ENCODE data around the gene FOXO3.

The FOXO3 gene

DNA sequence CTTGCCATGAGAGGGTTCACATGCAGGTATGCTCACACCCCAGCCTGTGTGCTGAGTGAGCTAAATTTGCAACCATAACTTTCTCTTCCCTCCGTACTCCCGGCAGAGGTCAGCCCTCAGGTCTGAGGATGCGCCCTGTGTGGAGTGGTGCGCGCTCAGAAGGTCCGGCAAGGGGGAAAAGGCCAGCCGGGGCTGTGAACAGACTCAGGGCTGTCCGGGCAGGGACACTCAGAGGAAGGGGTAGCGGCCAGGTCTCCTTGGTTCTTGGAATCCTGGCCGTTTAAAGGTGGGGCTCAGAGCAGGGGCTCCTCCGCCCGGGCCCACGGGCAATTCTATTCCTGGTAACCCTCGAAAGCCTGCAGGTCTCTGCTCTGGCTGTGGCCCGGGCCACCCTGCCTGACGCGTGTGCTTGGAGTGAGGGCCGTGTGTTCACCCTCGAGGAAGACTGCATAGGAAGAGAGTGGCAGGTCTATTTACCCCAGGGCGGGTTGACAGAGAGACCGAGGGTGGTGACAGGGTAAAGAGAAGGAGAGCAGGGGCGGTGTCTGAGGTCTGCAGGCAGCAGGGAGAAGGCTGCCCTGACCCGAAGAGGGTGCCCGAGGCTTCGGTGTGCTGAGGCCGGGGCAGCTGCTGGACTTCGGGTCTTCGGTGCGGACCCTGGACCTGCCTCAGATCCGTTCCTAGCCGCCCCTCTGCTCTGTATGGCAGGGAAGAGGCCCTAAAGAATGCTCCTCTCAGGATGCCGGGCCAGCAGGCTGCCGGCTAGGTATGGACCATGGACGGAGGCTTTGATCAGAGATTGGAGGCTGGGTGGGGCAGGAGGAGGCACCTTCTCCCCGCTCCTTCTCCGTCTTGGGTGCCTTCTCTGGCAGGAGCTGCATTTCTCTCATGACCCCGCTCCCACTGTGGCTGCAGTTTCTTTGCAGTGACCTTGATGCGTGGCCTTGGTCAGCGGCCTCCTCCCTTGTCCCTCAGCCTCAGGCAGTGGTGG is 156.4 kb downstream of the FOXO3 start:
- DNase-seq: no peak

DNA sequence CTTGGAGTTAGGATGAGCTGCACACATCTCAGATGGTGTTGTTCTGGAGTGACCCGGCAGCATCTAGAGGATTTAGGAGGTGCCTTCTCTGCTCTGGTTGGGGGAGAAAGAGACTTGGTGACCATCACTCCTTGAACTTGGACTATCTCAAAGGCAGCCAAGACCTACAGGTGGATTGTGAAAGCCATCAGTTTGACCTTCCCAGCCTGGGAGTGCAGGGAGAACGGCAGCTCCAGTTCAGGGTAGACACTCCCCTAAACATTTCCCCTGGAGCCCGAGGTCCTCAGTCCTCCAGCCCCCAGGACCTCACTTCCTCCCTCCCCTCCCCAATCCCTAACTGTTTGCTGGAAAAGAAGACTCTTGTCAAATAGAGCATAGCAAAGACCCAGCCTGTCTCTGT is 158.8 kb downstream of the FOXO3 start:
- DNase-seq: no peak

DNA sequence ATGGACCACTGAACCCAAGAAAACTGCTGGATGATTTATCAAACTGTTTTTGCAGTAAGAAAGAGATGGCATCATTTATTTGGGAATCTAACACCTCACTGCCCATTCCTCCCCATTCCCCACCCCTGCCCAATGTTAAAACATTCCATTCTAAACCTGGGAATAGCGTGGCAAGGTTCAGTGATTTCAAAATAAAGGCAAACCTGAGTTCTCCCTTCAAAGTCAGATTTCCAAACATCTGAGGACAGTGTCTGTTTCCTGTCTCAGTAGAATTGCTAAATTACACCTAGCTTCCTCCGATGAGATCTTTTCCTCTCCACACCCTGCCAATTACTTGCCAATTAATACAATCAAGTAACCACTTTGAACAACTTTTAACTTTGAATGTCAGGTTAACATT is 160.1 kb downstream of the FOXO3 start:
- DNase-seq: no peak

DNA sequence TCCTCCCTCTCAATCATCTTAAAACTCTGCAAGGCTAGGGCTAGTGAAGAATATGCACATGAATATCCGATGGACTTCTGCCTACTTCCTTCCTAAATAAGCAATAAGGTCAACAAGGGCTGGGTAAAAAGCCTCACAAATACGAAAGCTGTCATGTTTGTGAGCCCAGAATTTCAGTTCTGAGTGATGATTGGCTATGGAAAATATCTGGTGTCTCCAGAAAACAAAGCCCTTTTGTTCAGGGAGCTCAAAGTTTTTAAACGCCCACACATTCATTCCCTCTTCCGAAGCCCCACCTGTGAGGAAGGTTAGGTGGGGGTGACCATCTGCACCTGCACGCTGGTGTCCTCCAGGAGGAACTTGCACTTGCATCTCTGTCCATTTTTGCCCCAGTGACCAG is 160.6 kb downstream of the FOXO3 start:
- no peak for DNase-seq

DNA sequence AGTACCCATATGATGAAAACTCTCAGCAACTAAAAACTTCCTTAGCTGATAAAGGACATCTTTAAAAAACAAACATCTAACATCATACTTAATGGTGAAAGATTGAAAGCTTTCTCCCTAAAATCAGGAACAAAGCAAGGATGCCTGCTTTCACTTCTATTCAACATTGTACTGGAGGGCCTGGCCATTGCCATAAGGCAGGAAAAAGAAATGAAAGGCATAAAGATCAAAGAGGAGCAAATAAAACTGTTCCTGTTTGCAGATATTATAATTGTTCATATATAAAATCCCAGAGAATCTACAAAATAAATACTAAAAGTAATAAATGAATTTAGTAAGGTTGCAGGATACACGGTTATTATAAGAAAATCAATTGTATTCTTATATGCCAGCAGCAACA is 162.9 kb downstream of the FOXO3 start:
- no peak for DNase-seq

DNA sequence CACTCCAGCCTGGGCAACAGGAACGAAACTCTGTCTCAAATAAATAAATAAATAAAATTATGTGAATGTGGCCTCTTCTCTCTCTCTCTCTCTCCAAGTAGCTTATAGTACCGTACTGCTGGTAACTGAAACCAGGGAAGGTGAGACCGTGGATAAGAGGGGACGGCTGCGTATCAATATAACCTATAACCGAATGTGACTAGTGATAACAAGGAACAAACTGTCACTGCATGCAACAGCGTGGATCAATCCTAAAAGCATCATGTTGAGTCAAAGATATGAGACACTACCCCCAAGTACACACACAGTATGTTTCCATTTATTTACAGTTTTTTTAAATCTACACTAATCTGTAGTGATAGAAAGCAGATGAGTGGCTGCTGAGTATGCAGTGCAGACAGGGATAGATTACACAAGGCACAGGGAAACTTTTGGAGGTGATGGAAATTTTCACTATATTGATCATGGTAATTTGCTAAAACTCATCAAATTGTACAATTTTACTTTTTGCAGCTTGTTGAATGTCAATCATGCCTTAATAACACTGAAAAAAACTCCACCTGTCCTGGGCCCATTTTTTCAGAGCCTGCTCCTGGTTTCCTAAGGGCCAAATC is 166.1 kb downstream of the FOXO3 start:
- no peak for DNase-seq

DNA sequence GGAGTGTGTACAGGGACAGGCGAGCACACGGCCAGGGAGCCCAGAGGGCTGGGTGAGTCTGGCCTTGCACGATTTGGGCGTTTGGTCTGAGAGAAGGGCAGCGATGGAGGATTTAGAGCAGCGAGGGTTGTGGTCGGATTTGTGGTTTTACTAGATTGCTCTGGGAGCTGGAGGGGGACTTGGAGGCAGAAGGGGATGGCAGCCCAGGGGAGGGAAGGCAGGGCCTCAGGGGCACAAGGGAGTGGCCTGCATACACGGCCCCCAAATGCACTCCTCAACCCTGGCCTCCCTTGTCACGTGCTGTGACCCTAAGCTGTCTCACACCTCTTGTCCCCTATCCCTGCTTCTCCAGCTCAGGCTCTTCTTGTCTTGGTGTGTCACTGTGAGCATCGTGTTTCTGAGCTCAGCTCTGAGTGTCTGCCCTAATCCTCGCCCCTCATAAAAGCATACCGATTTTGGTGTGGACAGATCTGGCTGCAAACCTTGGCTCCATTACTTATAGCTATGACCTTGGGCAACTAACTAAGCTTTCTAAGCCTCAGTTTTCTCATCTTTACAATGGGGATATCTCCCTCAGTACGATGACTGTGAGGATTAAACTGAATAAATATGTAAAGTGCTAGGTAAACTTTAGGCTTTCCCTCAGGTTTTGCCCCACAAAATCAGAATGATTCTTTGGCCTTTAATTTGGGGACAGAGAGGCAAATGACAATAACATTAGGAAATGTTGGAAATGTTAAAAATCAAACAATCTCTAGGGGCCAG is 167.4 kb downstream of the FOXO3 start:
- DNase-seq: no peak

DNA sequence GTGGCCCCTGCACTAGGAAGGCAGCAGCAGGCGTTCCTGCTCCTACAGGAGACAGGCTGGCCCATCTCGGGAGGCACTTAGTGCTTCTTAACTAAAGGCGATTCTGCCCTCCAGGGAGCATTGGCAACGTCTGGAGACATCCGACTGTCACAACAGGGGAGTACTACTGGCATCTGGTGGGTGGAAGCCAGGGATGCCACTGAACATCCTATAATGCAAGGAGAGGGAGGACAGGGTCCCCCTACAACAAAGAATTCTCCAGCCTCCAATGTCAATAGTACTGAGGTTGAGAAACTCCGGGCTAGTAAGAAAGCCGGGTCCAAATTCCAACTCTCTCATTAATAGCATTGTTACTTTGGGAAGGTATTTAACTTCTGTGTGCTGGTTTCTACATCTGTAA is 168.1 kb downstream of the FOXO3 start:
- DNase-seq: no peak

DNA sequence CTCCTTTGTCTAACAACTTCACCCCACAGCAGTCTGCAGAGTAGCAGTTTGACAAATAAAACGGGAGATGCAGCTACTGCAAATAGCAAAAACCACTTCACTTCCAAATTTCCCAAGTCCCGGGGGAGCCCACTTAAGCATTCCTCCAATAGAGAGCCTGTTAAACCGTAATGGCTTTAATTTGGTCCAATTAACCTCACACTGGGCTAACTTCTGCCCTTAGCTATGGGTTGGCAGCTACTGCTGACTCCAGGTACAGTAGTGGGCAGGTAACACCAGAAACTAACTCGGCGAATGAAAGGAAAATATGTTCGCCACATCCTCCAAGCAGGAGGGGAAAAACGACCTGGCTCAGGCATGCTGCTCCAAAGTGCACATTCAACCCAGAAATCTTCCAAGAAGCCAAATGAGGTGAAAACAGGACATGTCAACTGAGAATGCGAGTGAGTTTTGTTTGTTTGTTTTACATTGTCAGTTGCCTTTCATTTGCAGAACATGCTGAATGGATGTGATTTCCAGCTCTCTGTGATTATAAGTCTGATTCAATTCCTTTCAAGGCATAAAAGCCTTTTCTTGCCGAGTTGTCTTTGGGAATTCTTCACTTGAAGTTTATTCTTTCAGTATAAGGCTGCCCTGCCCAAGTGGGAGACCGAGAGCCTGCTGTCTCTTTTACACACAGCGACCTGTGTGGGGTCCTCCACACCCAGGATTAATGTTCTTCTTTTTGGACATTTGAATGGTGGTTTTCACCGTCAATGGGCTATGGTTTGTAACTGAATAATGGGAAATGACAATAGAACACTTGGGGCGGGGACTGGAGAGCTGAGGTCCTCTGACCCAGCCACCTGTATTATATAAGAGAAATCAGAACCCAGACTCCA is 170.2 kb downstream of the FOXO3 start:
- DNase-seq: no peak

DNA sequence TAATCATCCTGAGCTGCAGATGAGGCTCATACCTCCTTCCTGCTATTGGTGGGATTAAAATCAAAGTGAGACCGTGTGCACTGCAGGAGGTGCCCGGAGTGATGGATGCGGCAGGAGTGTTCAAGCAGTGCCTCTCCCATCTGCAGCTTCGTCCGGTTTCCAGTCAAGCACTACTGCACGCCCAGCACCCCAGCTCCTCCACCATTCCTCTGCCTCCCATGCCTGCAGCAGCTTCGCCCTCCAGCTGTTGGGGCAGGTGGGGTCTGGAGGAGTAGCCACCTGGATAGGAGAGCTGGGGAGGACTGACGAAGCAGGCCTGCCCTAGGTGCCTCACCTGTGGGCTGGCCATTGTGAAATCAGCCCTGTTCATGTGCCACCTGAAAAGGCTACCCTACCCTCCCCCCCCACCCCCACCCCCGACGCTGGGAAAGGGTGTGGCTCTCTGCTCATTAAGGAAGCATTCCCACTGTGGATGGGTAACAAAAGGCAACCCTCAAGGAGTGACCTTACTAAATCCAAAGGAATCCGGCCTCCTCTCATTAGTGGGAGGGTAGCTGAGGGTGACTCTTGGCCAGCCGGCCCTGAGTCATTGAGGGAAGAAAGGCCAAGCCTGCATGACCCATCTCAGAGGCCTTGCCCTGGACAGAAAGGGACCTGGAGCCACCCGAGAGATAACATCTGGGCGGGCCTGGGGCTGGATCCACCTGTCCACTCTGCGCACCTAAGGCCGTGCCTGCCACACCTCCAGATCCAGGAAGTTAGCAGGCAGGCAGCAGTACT is 171.6 kb downstream of the FOXO3 start:
- no peak for DNase-seq

DNA sequence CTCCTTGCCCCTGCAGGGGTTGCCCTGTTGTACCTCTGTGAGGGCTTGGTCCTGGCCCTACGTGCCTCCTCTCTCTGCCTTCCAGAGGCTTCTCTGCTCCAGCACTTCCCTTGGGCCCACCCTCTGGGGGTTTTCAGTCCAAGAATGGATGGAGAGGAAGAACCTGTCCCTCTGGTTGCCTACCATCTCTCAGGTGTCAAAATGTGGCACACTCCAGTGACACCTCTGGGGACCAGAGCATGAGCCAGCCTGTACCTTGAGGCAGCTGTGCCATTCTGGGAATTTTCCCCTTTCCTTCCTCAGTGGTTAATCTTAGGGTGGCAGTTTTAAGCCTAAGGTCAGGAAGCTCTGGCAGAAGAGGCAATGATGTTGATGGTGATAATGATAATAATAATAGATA is 172.3 kb downstream of the FOXO3 start:
- no peak for DNase-seq

DNA sequence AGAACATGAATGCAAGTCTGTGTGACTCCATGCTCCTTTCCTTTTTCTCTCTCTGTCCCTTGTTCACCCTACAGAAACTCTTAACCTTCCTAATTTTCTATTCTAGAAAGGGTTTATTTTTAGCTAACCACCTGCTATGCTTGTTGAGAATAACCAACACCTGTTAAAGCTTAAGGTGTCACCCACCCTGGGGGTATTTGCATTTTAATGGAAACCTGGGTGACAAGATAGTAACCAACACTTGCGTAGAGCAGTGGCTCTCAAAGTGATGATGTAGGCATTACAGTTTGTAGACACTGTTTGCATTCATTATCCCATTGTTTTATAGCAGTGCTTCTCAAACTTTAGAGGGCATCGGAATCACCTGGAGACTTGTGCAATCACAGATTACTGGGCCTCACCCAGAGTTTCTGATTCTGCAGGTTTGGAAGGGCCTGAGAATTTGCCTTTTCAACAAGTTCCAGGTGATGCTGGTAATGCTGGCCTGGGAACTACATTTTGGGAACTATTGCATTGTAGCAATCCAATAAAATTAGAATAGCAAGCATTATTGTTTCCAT is 173.1 kb downstream of the FOXO3 start:
- DNase-seq: no peak

All from NCI-H1694 (cell line).